HepG2 (cell line): ENCODE measurements around the gene EFCAB14. TPM values are rescaled to one million over a fixed set of nuclear protein-coding genes. Genes with fewer than 3 reads are reported as not detected.

ENCODE experiments used
- AGO1 ChIP-seq: fragments of 200-400 bp; formaldehyde crosslinking; IDR thresholded peaks from 2 replicates; pipeline ENCODE4 v1.6.1; 2017; ENCODE audit warnings: mild to moderate bottlenecking, low read depth, low read length, moderate library complexity; ENCODE audit not compliant: poor library complexity, severe bottlenecking
- ASH2L ChIP-seq: fragments of 300-600, 200-600 bp; sonication (generic); IDR thresholded peaks from 2 replicates; pipeline ENCODE4 v1.7.0; 2017; ENCODE audit warnings: low read depth, mild to moderate bottlenecking, moderate library complexity, mixed read lengths, low read length; ENCODE audit not compliant: insufficient read length
- BCL6 ChIP-seq: IDR thresholded peaks from 2 replicates; pipeline ENCODE4 v1.6.1; 2016; ENCODE audit warnings: missing genetic modification reagents, missing compliant biosample characterization
- CENPBD1 ChIP-seq: sonication (generic); formaldehyde crosslinking; IDR thresholded peaks from 2 replicates; pipeline ENCODE4 v1.8.0; 2022; ENCODE audit warnings: missing genetic modification reagents, low read depth, mild to moderate bottlenecking, borderline replicate concordance
- CENPT ChIP-seq: sonication (generic); formaldehyde crosslinking; IDR thresholded peaks from 2 replicates; pipeline ENCODE4 v1.8.0; 2022; ENCODE audit warnings: low read depth, mild to moderate bottlenecking, moderate library complexity, missing genetic modification reagents
- CERS6 ChIP-seq: sonication (generic); formaldehyde crosslinking; IDR thresholded peaks from 2 replicates; pipeline ENCODE4 v1.5.0; 2020; ENCODE audit warnings: missing genetic modification reagents
- HNF1B ChIP-seq: sonication (generic); formaldehyde crosslinking; IDR thresholded peaks from 2 replicates; pipeline ENCODE4 v1.5.1; 2020; ENCODE audit warnings: mild to moderate bottlenecking, moderate library complexity, missing genetic modification reagents
- KDM3A ChIP-seq: IDR thresholded peaks from 2 replicates; pipeline ENCODE4 v1.6.1; 2018; ENCODE audit warnings: low read depth, missing compliant biosample characterization
- NAIF1 ChIP-seq: sonication (generic); formaldehyde crosslinking; IDR thresholded peaks from 2 replicates; pipeline ENCODE4 v1.5.0; 2020; ENCODE audit warnings: mild to moderate bottlenecking, missing genetic modification reagents, borderline replicate concordance
- NCOA1 ChIP-seq: sonication (generic); formaldehyde crosslinking; IDR thresholded peaks from 2 replicates; pipeline ENCODE4 v1.9.0; 2021; ENCODE audit warnings: missing genetic modification reagents
- TAF15 ChIP-seq: fragments of 200-400 bp; formaldehyde crosslinking; IDR thresholded peaks from one replicate; pipeline ENCODE4 v1.6.1; 2018; ENCODE audit warnings: mild to moderate bottlenecking, low read depth, low read length; ENCODE audit not compliant: poor library complexity, severe bottlenecking
- TP53 ChIP-seq: sonication (generic); formaldehyde crosslinking; conservative IDR thresholded peaks from 2 replicates; pipeline ENCODE4 v1.4.0; 2020; ENCODE audit warnings: missing genetic modification reagents
- ZFP82 ChIP-seq: sonication (generic); formaldehyde crosslinking; IDR thresholded peaks from 2 replicates; pipeline ENCODE4 v1.5.1; 2020; ENCODE audit warnings: mild to moderate bottlenecking, missing genetic modification reagents, borderline replicate concordance
- ZNF280D ChIP-seq: sonication (generic); formaldehyde crosslinking; IDR thresholded peaks from 2 replicates; pipeline ENCODE4 v1.5.1; 2020; ENCODE audit warnings: mild to moderate bottlenecking, missing genetic modification reagents
- ZNF788 ChIP-seq: sonication (generic); formaldehyde crosslinking; IDR thresholded peaks from 2 replicates; pipeline ENCODE4 v1.5.0; 2020; ENCODE audit warnings: mild to moderate bottlenecking, missing genetic modification reagents, borderline replicate concordance
- polyA plus RNA-seq, 8 experiments: library from polyadenylated mRNA; depleted of rRNA in 3 of 8; stranded (reverse) in 7 of 8; unstranded in 1 of 8; fragments of >200 nt; fragmentation: Illumina TruSeq in 4 of 8; extraction: Trizol in 4 of 8; gene quantifications; 2 replicates each; pipeline versions ENCODE4 v1.2.1 to v1.2.3, GENCODE V29; 2011 to 2016; ENCODE audit warnings: low read depth in 4 of 8, missing spikeins in 1 of 8, mixed read lengths in 1 of 8; ENCODE audit not compliant: insufficient read depth in 1 of 8
- total RNA-seq, 5 experiments: library from RNA; depleted of rRNA; stranded (reverse); fragments of >200 nt; fragmentation: Illumina TruSeq; extraction: Trizol; gene quantifications; 2 replicates each; pipeline ENCODE4 v1.2.3, GENCODE V29; 2016; ENCODE audit warnings: low read depth in 1 of 5
- TF ChIP-seq, protein P1 (sequence below): sonication (generic); formaldehyde crosslinking; IDR thresholded peaks from 2 replicates; pipeline ENCODE4 v1.5.0; 2020; ENCODE audit warnings: missing genetic modification reagents
- TF ChIP-seq, protein P2 (sequence below): sonication (generic); formaldehyde crosslinking; IDR thresholded peaks from 2 replicates; pipeline ENCODE4 v1.8.0; 2023; ENCODE audit warnings: mild to moderate bottlenecking, missing genetic modification reagents
- TF ChIP-seq, protein P3 (sequence below): sonication (generic); formaldehyde crosslinking; IDR thresholded peaks from 2 replicates; pipeline ENCODE4 v1.8.0; 2022; ENCODE audit warnings: mild to moderate bottlenecking, missing genetic modification reagents; ENCODE audit not compliant: insufficient replicate concordance

Gene EFCAB14
- total and polyA plus RNA-seq, 2 of the 13 experiments (the other 11 are each of a cell fraction or from before 2014, with no cell fraction given), result 13.4 to 17.9 TPM

- no peak for TF ChIP-seq HNF1B (CRISPR knock-in tag)
- no peak for TF ChIP-seq ASH2L
- no peak for TF ChIP-seq ZNF788 (CRISPR knock-in tag)
- TF ChIP-seq, protein P1, sequence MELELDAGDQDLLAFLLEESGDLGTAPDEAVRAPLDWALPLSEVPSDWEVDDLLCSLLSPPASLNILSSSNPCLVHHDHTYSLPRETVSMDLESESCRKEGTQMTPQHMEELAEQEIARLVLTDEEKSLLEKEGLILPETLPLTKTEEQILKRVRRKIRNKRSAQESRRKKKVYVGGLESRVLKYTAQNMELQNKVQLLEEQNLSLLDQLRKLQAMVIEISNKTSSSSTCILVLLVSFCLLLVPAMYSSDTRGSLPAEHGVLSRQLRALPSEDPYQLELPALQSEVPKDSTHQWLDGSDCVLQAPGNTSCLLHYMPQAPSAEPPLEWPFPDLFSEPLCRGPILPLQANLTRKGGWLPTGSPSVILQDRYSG (CRISPR knock-in tag), result peak; percentile 64; the same call in 1 of the 2 replicates
- TF ChIP-seq NCOA1 (CRISPR knock-in tag), result no peak
- no peak for TF ChIP-seq TAF15
- peak; percentile 52; the same call in 1 of the 2 replicates for TF ChIP-seq ZNF280D
- TF ChIP-seq, protein P2, sequence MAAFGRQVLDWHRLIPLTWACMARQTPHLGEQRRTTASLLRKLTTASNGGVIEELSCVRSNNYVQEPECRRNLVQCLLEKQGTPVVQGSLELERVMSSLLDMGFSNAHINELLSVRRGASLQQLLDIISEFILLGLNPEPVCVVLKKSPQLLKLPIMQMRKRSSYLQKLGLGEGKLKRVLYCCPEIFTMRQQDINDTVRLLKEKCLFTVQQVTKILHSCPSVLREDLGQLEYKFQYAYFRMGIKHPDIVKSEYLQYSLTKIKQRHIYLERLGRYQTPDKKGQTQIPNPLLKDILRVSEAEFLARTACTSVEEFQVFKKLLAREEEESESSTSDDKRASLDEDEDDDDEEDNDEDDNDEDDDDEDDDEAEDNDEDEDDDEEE (CRISPR knock-in tag), result no peak
- TF ChIP-seq AGO1, result no peak
- no peak for TF ChIP-seq CENPT (CRISPR knock-in tag)
- peak; percentile 34; the same call in 1 of the 2 replicates for TF ChIP-seq BCL6 (CRISPR knock-in tag)
- TF ChIP-seq NAIF1 (CRISPR knock-in tag), result no peak
- no peak for TF ChIP-seq CERS6 (CRISPR knock-in tag)
- no peak for TF ChIP-seq CENPBD1 (CRISPR knock-in tag)
- TF ChIP-seq, protein P3, sequence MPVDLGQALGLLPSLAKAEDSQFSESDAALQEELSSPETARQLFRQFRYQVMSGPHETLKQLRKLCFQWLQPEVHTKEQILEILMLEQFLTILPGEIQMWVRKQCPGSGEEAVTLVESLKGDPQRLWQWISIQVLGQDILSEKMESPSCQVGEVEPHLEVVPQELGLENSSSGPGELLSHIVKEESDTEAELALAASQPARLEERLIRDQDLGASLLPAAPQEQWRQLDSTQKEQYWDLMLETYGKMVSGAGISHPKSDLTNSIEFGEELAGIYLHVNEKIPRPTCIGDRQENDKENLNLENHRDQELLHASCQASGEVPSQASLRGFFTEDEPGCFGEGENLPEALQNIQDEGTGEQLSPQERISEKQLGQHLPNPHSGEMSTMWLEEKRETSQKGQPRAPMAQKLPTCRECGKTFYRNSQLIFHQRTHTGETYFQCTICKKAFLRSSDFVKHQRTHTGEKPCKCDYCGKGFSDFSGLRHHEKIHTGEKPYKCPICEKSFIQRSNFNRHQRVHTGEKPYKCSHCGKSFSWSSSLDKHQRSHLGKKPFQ (CRISPR knock-in tag), result no peak
- no peak for TF ChIP-seq ZFP82 (CRISPR knock-in tag)
- TF ChIP-seq TP53, result no peak
- no peak for TF ChIP-seq KDM3A (CRISPR knock-in tag)
These were observed 16.9 kb upstream of the EFCAB14 start (continued) for GRCh38 chr1:46735708-46736324.
